K562 (cell line): Measurements from ENCODE around the gene ABHD16A. TPM values are rescaled to one million over a fixed set of nuclear protein-coding genes. Genes with fewer than 3 reads are reported as not detected.

Experiments
- BACH1 ChIP-seq: fragments of 200-800 bp; sonication (Bioruptor generic); IDR thresholded peaks from 2 replicates; pipeline ENCODE4 v1.6.1; 2016; ENCODE audit warnings: missing genetic modification characterization, missing compliant biosample characterization
- COPS2 ChIP-seq: fragments of 450-650 bp; conservative IDR thresholded peaks from 2 replicates; pipeline ENCODE4 v1.6.1; 2016; ENCODE audit warnings: mild to moderate bottlenecking, moderate library complexity
- DACH1 ChIP-seq: fragments of 450-650 bp; IDR thresholded peaks from 2 replicates; pipeline ENCODE4 v1.6.1; 2018; ENCODE audit not compliant: partially characterized antibody
- GATAD2A ChIP-seq: fragments of 450-650 bp; IDR thresholded peaks from 2 replicates; pipeline ENCODE4 v1.6.1; 2017
- HCFC1 ChIP-seq: IDR thresholded peaks from 2 replicates; pipeline ENCODE4 v1.6.1; 2012; ENCODE audit warnings: low read depth, low read length, improper control_type of control experiment
- HDAC6 ChIP-seq: IDR thresholded peaks from 2 replicates; pipeline ENCODE4 v1.6.1; 2012; ENCODE audit warnings: low read depth, mild to moderate bottlenecking, control low read depth, inconsistent platforms, low read length, moderate library complexity
- HDGF ChIP-seq: fragments of 450-650 bp; IDR thresholded peaks from 2 replicates; pipeline ENCODE4 v1.6.1; 2016
- MTA2 ChIP-seq: fragments of 450-650 bp; IDR thresholded peaks from 2 replicates; pipeline ENCODE4 v1.6.1; 2016; ENCODE audit warnings: low read depth
- PML ChIP-seq: IDR thresholded peaks from 2 replicates; pipeline ENCODE4 v1.6.1; 2012; ENCODE audit warnings: low read length, inconsistent platforms
- POLR3A ChIP-seq: IDR thresholded peaks from 2 replicates; pipeline ENCODE4 v1.6.1; 2011; ENCODE audit warnings: borderline replicate concordance, mild to moderate bottlenecking, moderate library complexity; ENCODE audit not compliant: insufficient read length, insufficient read depth; ENCODE audit errors: extremely low read depth
- SPI1 ChIP-seq: IDR thresholded peaks from 2 replicates; pipeline ENCODE4 v1.6.1; 2011; ENCODE audit warnings: low read depth, low read length, control low read depth, borderline replicate concordance
- TARDBP ChIP-seq: fragments of 450-650 bp; IDR thresholded peaks from 2 replicates; pipeline ENCODE4 v1.6.1; 2016
- TFAM ChIP-seq: fragments of 250-450 bp; sonication (Bioruptor Pico); conservative IDR thresholded peaks from 2 replicates; pipeline ENCODE4 v1.5.0; 2021; ENCODE audit warnings: mild to moderate bottlenecking, moderate library complexity
- TSC22D4 ChIP-seq: fragments of 450-650 bp; IDR thresholded peaks from 2 replicates; pipeline ENCODE4 v1.6.1; 2016; ENCODE audit warnings: missing genetic modification characterization, missing biosample characterization, control low read depth
- ZC3H8 ChIP-seq: fragments of 450-650 bp; IDR thresholded peaks from 2 replicates; pipeline ENCODE4 v1.6.1; 2017
- ZFX ChIP-seq: sonication (generic); formaldehyde crosslinking; IDR thresholded peaks from 2 replicates; pipeline ENCODE4 v1.8.0; 2022; ENCODE audit warnings: mild to moderate bottlenecking, missing genetic modification reagents, moderate library complexity
- ZNF134 ChIP-seq: fragments of 250-450 bp; sonication (Bioruptor Pico); conservative IDR thresholded peaks from 2 replicates; pipeline ENCODE4 v1.4.0; 2020
- ZNF174 ChIP-seq: fragments of 250-450 bp; sonication (Bioruptor Pico); IDR thresholded peaks from 2 replicates; pipeline ENCODE4 v1.4.0; 2020; ENCODE audit warnings: mild to moderate bottlenecking
- ZZZ3 ChIP-seq: fragments of 450-650 bp; IDR thresholded peaks from 2 replicates; pipeline ENCODE4 v1.6.1; 2016; ENCODE audit warnings: antibody characterized with exemption, mild to moderate bottlenecking, moderate library complexity
- polyA plus RNA-seq, 8 experiments: library from polyadenylated mRNA; depleted of rRNA in 4 of 8; stranded (reverse) in 5 of 8; unstranded in 3 of 8; fragments of >200 nt; fragmentation: Nextera tagmentation in 2 of 8; fragmentation: Illumina TruSeq in 1 of 8; extraction: Ambion mirVana in 2 of 8; extraction: Trizol in 1 of 8; gene quantifications; 2 replicates each; pipeline versions ENCODE4 v1.2.1 to v1.2.3, GENCODE V29; 2011 to 2014; ENCODE audit warnings: inconsistent platforms in 1 of 8, missing spikeins in 1 of 8
- total RNA-seq, 7 experiments: library from RNA; depleted of rRNA in 6 of 7; stranded (reverse); fragments of >200 nt in 6 of 7; fragmentation: Illumina TruSeq in 2 of 7; extraction: Trizol in 2 of 7; gene quantifications; 2 replicates each; pipeline versions ENCODE4 v1.2.1 to v1.2.3, GENCODE V29; 2011 to 2021; ENCODE audit warnings: low replicate concordance in 1 of 7
- TF ChIP-seq, protein P1 (sequence below): sonication (generic); formaldehyde crosslinking; IDR thresholded peaks from 2 replicates; pipeline ENCODE4 v1.8.0; 2023; ENCODE audit warnings: missing genetic modification reagents, mild to moderate bottlenecking, borderline replicate concordance
- TF ChIP-seq, protein P2 (sequence below): fragments of 450-650 bp; IDR thresholded peaks from 2 replicates; pipeline ENCODE4 v1.7.0; 2016; ENCODE audit warnings: borderline replicate concordance
- TF ChIP-seq, protein P3 (sequence below): fragments of 250-450 bp; sonication (Bioruptor Pico); IDR thresholded peaks from 2 replicates; pipeline ENCODE4 v1.8.0; 2022; ENCODE audit warnings: inconsistent platforms, mild to moderate bottlenecking, moderate library complexity, borderline replicate concordance

ABHD16A gene
- total and polyA plus RNA-seq, 9 of the 15 experiments (the other 6 are each of a cell fraction or from before 2014, with no cell fraction given): 25.8 to 120 (median 81.6) TPM

DNA sequence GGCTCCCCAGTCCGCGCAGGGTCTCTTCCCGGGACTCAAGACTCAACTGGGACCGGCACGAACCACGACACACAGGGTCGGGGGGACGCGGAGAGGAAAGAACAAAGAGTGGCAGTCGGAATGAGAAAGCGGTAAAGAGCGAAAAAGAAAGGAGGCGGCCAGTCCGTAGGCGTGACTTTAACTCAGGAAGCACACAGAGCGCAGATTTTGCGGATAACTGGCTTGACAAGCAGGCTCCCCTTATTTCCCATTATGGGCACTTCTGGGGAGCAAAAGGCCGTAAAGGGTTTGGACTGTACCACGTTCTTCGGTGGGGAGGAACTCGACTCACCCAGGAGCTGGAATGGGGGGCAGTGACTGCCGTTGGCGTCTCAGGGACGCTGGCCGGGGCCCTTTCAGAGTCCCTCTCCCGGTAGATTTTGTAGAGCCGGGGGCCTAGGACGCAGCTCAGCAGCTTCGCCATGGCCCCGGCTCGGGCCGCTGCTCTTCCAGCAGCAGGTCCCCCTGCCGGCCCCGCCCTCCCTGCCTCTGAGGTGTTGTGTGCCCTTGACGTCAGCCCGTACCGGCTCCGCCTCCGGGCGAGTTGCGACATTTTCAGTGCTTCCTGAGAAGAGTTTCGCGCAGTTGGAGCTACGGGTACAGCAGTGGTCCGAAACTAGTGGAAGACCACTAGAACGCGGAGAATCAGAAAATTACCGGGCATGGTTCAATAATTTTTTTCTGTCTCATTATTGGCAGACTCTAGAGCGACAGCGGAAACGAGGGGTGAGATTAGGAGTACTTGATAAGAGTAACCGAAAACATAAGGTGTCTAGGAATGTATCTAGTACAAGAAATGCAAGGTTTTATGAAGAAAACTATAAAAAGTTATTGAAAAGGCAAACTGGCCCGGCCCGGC, at the start of gene ABHD16A (continued):
- TF ChIP-seq, protein P1, sequence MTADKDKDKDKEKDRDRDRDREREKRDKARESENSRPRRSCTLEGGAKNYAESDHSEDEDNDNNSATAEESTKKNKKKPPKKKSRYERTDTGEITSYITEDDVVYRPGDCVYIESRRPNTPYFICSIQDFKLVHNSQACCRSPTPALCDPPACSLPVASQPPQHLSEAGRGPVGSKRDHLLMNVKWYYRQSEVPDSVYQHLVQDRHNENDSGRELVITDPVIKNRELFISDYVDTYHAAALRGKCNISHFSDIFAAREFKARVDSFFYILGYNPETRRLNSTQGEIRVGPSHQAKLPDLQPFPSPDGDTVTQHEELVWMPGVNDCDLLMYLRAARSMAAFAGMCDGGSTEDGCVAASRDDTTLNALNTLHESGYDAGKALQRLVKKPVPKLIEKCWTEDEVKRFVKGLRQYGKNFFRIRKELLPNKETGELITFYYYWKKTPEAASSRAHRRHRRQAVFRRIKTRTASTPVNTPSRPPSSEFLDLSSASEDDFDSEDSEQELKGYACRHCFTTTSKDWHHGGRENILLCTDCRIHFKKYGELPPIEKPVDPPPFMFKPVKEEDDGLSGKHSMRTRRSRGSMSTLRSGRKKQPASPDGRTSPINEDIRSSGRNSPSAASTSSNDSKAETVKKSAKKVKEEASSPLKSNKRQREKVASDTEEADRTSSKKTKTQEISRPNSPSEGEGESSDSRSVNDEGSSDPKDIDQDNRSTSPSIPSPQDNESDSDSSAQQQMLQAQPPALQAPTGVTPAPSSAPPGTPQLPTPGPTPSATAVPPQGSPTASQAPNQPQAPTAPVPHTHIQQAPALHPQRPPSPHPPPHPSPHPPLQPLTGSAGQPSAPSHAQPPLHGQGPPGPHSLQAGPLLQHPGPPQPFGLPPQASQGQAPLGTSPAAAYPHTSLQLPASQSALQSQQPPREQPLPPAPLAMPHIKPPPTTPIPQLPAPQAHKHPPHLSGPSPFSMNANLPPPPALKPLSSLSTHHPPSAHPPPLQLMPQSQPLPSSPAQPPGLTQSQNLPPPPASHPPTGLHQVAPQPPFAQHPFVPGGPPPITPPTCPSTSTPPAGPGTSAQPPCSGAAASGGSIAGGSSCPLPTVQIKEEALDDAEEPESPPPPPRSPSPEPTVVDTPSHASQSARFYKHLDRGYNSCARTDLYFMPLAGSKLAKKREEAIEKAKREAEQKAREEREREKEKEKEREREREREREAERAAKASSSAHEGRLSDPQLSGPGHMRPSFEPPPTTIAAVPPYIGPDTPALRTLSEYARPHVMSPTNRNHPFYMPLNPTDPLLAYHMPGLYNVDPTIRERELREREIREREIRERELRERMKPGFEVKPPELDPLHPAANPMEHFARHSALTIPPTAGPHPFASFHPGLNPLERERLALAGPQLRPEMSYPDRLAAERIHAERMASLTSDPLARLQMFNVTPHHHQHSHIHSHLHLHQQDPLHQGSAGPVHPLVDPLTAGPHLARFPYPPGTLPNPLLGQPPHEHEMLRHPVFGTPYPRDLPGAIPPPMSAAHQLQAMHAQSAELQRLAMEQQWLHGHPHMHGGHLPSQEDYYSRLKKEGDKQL (CRISPR knock-in tag): no peak
- TF ChIP-seq TSC22D4 (tag) (no peak), DACH1 (peak; percentile 63), PML (peak; percentile 91; the same call in 1 of the 2 replicates), POLR3A (no peak), ZC3H8 (0 out of 2 replicates have a peak, but pooled peaks have one; percentile 53), MTA2 (no peak; the same call in 1 of the 2 replicates), ZFX (CRISPR knock-in tag) (peak; percentile 99), ZNF174 (CRISPR knock-in tag) (no peak), TARDBP (peak; percentile 62), ZZZ3 (no peak), HDAC6 (no peak), GATAD2A (no peak), COPS2 (no peak), HDGF (no peak), BACH1 (tag) (peak; percentile 60; the same call in 1 of the 2 replicates), ZNF134 (CRISPR knock-in tag) (no peak), HCFC1 (peak; percentile 81), TFAM (CRISPR knock-in tag) (no peak), SPI1 (no peak)
- TF ChIP-seq, protein P2, sequence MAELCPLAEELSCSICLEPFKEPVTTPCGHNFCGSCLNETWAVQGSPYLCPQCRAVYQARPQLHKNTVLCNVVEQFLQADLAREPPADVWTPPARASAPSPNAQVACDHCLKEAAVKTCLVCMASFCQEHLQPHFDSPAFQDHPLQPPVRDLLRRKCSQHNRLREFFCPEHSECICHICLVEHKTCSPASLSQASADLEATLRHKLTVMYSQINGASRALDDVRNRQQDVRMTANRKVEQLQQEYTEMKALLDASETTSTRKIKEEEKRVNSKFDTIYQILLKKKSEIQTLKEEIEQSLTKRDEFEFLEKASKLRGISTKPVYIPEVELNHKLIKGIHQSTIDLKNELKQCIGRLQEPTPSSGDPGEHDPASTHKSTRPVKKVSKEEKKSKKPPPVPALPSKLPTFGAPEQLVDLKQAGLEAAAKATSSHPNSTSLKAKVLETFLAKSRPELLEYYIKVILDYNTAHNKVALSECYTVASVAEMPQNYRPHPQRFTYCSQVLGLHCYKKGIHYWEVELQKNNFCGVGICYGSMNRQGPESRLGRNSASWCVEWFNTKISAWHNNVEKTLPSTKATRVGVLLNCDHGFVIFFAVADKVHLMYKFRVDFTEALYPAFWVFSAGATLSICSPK: peak; percentile 77; the same call in 1 of the 2 replicates
- TF ChIP-seq, protein P3, sequence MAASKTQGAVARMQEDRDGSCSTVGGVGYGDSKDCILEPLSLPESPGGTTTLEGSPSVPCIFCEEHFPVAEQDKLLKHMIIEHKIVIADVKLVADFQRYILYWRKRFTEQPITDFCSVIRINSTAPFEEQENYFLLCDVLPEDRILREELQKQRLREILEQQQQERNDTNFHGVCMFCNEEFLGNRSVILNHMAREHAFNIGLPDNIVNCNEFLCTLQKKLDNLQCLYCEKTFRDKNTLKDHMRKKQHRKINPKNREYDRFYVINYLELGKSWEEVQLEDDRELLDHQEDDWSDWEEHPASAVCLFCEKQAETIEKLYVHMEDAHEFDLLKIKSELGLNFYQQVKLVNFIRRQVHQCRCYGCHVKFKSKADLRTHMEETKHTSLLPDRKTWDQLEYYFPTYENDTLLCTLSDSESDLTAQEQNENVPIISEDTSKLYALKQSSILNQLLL (CRISPR knock-in tag): no peak
